Vagina (tissue), 2 donors: ENCODE data around the gene GPC2. TPM values are rescaled to one million over a fixed set of nuclear protein-coding genes. Genes with fewer than 3 reads are reported as not detected.
A peak's percentile ranks its signal among the peaks of the same experiment; 100 is the strongest.
"Not testable (repeated sequence)": the region's sequence is repeated elsewhere in the genome, so short reads cannot be mapped to it uniquely, and the experiment has no call there.

Source experiments
- DNase-seq, 2 donors: peaks; one replicate each; pipeline ENCODE4 v3.0.0-alpha.2; 2017; ENCODE audit errors: extremely low spot score in 2 of 2
- H3K27ac ChIP-seq: fragments of 200-600 bp; sonication (generic); one replicate; pipeline ENCODE4 v1.5.1; 2019
- H3K27me3 ChIP-seq: fragments of 200-600 bp; sonication (generic); one replicate; pipeline ENCODE4 v1.5.1; 2019
- H3K36me3 ChIP-seq, 2 donors: fragments of 200-600 bp; sonication (generic); one replicate each; pipeline ENCODE4 v1.5.1; 2017 to 2019
- H3K4me1 ChIP-seq: fragments of 200-600 bp; sonication (generic); one replicate; pipeline ENCODE4 v1.5.1; 2019
- H3K4me3 ChIP-seq, 2 donors: fragments of 200-600 bp; sonication (generic); 1 replicate in 1 of 2; 2 replicates in 1 of 2; pipeline ENCODE4 v1.5.1; 2016 to 2019
- H3K9me3 ChIP-seq: fragments of 200-600 bp; sonication (generic); one replicate; pipeline ENCODE4 v1.5.1; 2019
- POLR2A ChIP-seq, 2 donors: fragments of 450-650 bp; IDR thresholded peaks; one replicate each; pipeline ENCODE4 v1.6.1; 2017; ENCODE audit warnings: antibody characterized with exemption in 2 of 2, mild to moderate bottlenecking in 2 of 2, moderate library complexity in 2 of 2
- POLR2AphosphoS5 ChIP-seq, 2 donors: sonication (generic); formaldehyde crosslinking; IDR thresholded peaks; one replicate each; pipeline ENCODE4 v1.9.0; 2017; ENCODE audit warnings: antibody characterized with exemption in 2 of 2, mild to moderate bottlenecking in 2 of 2, low read depth in 1 of 2; ENCODE audit not compliant: insufficient read depth in 1 of 2
- intact Hi-C: fragments of 100-400 bp; cut with DNase I; formaldehyde crosslinking; loops from one replicate; pipeline ENCODE4 v1.15.1; 2023
- total RNA-seq: library from RNA; depleted of rRNA; stranded (reverse); fragments of >200 nt; gene quantifications from one replicate; pipeline ENCODE4 v1.2.3, GENCODE V29; 2016
- TF ChIP-seq, protein P1 (sequence below), 3 experiments: fragments of 450-650 bp in 2 of 3; fragments of 200-600 bp in 1 of 3; sonication (generic) in 1 of 3; IDR thresholded peaks; one replicate each; pipeline ENCODE4 v1.5.1; 2017 to 2019; ENCODE audit warnings: antibody characterized with exemption in 3 of 3, mild to moderate bottlenecking in 2 of 3, moderate library complexity in 2 of 3

Gene GPC2
- total RNA-seq, 1 donor from 2014 or later: 7.4 TPM

DNA sequence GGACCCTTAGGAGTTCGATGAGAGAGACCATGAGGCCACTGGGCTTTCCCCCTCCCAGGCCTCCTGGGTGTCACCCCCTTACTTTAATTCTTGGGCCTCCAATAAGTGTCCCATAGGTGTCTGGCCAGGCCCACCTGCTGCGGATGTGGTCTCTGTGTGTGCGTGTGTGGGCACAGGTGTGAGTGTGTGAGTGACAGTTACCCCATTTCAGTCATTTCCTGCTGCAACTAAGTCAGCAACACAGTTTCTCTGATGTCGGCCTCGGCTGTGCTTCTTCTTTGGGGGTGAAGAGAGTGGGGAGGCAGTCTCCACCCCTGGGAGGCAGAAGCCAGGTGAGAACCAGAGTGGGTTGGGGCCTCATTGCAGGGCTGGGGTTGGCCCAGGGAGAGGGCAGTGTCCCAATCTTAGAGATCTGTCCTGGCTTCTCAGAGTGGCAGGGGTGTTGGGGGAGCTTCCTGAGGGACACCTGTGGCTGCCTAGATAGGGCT, 44.1 kb upstream of the GPC2 start:
- H3K4me3 ChIP-seq: peak overlapping the region in 1 of 2 donors; percentile 16
- intact Hi-C loops: no loop called here

DNA sequence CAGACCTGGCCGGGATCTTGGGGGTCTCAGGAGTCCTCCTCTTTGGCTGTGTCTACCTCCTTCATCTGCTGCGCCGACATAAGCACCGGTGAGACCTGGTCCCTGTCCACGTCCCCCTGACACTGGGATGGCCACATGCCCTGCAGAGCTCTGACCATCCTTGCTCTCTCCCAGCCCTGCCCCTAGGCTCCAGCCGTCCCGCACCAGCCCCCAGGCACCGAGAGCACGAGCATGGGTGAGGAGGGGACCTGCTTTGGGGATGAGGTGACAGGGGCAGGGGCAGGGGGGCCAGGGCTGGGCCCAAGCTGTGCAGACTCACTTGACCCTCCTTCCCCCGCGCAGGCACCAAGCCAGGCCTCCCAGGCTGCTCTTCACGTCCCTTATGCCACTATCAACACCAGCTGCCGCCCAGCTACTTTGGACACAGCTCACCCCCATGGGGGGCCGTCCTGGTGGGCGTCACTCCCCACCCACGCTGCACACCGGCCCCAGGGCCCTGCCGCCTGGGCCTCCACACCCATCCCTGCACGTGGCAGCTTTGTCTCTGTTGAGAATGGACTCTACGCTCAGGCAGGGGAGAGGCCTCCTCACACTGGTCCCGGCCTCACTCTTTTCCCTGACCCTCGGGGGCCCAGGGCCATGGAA, 43.5 kb upstream of the GPC2 start:
- intact Hi-C loops: no loop called here
- H3K9me3 ChIP-seq: no peaks in the 10 kb centered on the region
- H3K4me3 ChIP-seq: peak overlapping the region; percentile 16 to 19
- no peaks in the 10 kb centered on the region for H3K27me3 ChIP-seq
- H3K4me1 ChIP-seq: no peaks in the 10 kb centered on the region
- peak overlapping the region; percentile 27 for H3K27ac ChIP-seq
- TF ChIP-seq POLR2AphosphoS5 (IDR thresholded peaks at IDR 0.05; ENCODE audit: insufficient read depth in 1 of 2, low read depth in 1 of 2): no peak
- TF ChIP-seq POLR2A (IDR thresholded peaks at IDR 0.05): no peak
- TF ChIP-seq, protein P1, sequence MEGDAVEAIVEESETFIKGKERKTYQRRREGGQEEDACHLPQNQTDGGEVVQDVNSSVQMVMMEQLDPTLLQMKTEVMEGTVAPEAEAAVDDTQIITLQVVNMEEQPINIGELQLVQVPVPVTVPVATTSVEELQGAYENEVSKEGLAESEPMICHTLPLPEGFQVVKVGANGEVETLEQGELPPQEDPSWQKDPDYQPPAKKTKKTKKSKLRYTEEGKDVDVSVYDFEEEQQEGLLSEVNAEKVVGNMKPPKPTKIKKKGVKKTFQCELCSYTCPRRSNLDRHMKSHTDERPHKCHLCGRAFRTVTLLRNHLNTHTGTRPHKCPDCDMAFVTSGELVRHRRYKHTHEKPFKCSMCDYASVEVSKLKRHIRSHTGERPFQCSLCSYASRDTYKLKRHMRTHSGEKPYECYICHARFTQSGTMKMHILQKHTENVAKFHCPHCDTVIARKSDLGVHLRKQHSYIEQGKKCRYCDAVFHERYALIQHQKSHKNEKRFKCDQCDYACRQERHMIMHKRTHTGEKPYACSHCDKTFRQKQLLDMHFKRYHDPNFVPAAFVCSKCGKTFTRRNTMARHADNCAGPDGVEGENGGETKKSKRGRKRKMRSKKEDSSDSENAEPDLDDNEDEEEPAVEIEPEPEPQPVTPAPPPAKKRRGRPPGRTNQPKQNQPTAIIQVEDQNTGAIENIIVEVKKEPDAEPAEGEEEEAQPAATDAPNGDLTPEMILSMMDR (IDR thresholded peaks at IDR 0.05): no peak
- no peak for DNase-seq
- no peaks in the 10 kb centered on the region for H3K36me3 ChIP-seq

More for the DNA sequence above, 44.1 kb upstream of the GPC2 start:
- no peaks in the 10 kb centered on the region for H3K36me3 ChIP-seq
- no peak for DNase-seq
- no peaks in the 10 kb centered on the region for H3K9me3 ChIP-seq
- H3K4me1 ChIP-seq: no peaks in the 10 kb centered on the region
- no peaks in the 10 kb centered on the region for H3K27me3 ChIP-seq
- no peak for TF ChIP-seq POLR2A (IDR thresholded peaks at IDR 0.05)
- TF ChIP-seq POLR2AphosphoS5 (IDR thresholded peaks at IDR 0.05; ENCODE audit: insufficient read depth in 1 of 2, low read depth in 1 of 2): peak in 1 of 2 donors; percentile 21
- TF ChIP-seq, protein P1 (IDR thresholded peaks at IDR 0.05): no peak
- peak overlapping the region; percentile 27 for H3K27ac ChIP-seq

DNA sequence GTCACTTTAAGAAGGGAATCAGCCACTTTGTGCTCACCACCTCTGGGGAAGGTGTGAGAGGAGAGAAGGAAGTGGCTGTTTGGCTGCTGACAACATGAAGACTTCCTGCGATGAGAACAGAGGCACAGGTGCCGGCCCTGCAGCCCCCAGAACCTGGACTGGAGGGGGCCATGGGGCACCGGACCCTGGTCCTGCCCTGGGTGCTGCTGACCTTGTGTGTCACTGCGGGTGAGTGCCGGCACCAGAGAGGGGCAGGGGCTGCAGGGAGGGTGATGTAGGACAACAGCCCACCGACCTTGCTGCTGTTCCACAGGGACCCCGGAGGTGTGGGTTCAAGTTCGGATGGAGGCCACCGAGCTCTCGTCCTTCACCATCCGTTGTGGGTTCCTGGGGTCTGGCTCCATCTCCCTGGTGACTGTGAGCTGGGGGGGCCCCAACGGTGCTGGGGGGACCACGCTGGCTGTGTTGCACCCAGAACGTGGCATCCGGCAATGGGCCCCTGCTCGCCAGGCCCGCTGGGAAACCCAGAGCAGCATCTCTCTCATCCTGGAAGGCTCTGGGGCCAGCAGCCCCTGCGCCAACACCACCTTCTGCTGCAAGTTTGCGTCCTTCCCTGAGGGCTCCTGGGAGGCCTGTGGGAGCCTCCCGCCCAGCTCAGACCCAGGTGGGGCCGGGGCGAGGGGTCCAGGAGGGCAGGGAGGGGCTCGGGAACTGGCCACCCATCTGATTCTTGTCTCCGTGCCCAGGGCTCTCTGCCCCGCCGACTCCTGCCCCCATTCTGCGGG, 42.8 kb upstream of the GPC2 start, which contains the start of gene PVRIG:
Gene PVRIG (plus strand): TSS at position 149 of the 785 bp plus-strand sequence. CDS start 22 bp downstream, at position 171.
- H3K27ac ChIP-seq: peak within 1 kb of the TSS; percentile 27
- peak within 1 kb of the TSS; percentile 16 to 19 for H3K4me3 ChIP-seq
- H3K4me1 ChIP-seq, H3K27me3 ChIP-seq, H3K9me3 ChIP-seq, H3K36me3 ChIP-seq, DNase-seq: not testable (repeated sequence)
- intact Hi-C loops: loop anchor here (10.0 kb wide), 1 partner anchor 85 kb away; no protein-coding TSS in a partner anchor

DNA sequence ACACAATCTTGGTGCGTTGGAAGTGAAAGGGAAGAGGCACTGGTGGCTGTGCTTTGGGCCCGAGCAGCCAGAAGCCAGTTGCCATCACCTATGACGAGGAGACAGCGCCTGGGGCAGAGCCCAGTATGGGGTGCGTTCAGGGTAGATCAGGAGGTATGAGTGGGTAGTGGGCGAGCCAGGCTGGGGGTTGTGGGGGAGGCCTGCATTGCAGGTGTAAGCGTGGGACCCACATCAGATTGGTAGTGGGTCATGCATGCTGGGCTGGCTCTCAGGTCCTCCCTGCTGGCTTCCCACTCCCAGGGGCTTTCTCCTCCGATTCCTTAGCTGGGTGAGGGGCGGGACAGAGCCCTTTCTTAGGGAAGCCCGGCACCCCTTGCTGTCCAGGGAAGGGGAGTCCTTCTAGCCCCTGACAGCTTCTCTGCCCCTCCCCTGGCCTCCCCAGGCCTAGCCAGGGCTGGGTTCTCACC, 42.1 kb upstream of the GPC2 start:
- H3K27ac ChIP-seq: no peak overlapping the region
- TF ChIP-seq, protein P1 (IDR thresholded peaks at IDR 0.05): no peak
- TF ChIP-seq POLR2AphosphoS5 (IDR thresholded peaks at IDR 0.05; ENCODE audit: insufficient read depth in 1 of 2, low read depth in 1 of 2) (no peak), POLR2A (IDR thresholded peaks at IDR 0.05) (no peak)

DNA sequence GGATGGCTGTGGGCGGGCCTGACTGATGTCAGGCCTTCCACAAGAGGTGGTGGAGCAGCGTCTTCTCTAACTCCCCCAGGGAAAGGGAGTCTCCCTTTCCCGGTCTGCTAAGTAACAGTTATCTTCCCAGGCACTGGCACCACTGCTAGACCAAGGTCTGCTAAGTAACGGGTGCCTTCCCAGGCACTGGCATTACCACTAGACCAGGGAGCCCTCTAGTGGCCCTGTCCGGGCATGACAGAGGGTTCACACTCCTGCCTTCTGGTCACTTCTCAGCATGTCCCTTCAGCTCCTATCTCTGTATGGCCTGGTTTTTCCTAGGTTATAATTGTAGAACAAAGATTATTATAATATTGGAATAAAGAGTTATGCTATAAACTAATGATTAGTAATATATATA, 40.8 kb upstream of the GPC2 start:
- H3K27ac ChIP-seq, H3K4me3 ChIP-seq, H3K4me1 ChIP-seq, H3K27me3 ChIP-seq, DNase-seq, H3K9me3 ChIP-seq, H3K36me3 ChIP-seq: not testable (repeated sequence)
- TF ChIP-seq, protein P1 (IDR thresholded peaks at IDR 0.05): peak in 1 of 3 experiments; percentile 37
- intact Hi-C loops: loop anchor here (10.0 kb wide), 1 partner anchor 83 kb away; no protein-coding TSS in a partner anchor

More for the DNA sequence above, 42.1 kb upstream of the GPC2 start:
- intact Hi-C loops: loop anchor here (10.0 kb wide), 1 partner anchor 85 kb away; no protein-coding TSS in a partner anchor
- H3K36me3 ChIP-seq: no peaks in the 10 kb centered on the region
- H3K9me3 ChIP-seq: no peaks in the 10 kb centered on the region
- DNase-seq: no peak
- H3K4me3 ChIP-seq: no peak overlapping the region
- no peaks in the 10 kb centered on the region for H3K27me3 ChIP-seq
- H3K4me1 ChIP-seq: peaks cover 4% of the 10 kb centered on the region
